ENCODE results near the gene INHBC. TPM values are rescaled to one million over a fixed set of nuclear protein-coding genes. Genes with fewer than 3 reads are reported as not detected.
"Not testable (repeated sequence)": the region's sequence is repeated elsewhere in the genome, so short reads cannot be mapped to it uniquely, and the experiment has no call there.

The INHBC gene
- total RNA-seq, 1 donor from 2014 or later: not detected

DNA sequence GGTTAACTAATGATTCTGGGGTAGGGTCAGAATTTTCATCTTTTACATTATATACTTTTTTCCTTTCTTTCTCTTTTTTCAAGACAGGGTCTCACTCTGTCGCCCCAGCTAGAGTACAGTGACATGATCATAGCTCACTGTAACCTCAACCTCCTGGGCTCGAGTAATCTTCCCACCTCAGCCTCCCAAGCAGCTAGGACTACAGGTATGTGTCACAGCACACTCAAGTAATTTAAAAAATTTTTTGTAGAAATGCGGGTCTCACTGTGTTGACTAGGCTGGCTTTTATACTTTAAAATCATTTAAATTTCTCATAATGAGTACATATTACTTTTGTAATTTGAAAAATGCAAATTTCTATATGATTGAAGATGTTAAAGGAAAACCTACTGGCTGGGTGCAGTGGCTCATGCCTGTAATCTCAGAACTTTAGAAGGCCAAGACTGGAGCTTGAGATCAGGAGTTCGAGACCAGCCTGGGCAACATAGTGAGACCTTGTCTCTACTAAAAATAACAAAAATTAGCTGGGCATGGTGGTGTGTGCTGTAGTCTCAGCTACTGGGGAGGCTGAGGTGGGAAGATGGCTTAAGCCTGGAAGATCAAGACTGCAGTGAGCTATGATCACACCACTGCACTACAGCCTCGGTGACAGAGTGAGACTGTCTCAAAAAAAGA is 29.5 kb upstream of the INHBC start:
- Mint-ChIP-seq H3K4me3 (ENCODE audit: unreplicated experiment) (no peak overlapping the region), H3K36me3 (ENCODE audit: low read depth, unreplicated experiment) (no peaks in the 10 kb centered on the region), H3K4me1 (ENCODE audit: unreplicated experiment) (no peaks in the 10 kb centered on the region), H3K9me3 (ENCODE audit: unreplicated experiment) (no peaks in the 10 kb centered on the region), H3K27ac (ENCODE audit: unreplicated experiment) (no peak overlapping the region), H3K27me3 (ENCODE audit: unreplicated experiment) (peaks cover under 1% of the 10 kb centered on the region)
- TF ChIP-seq, protein P1, sequence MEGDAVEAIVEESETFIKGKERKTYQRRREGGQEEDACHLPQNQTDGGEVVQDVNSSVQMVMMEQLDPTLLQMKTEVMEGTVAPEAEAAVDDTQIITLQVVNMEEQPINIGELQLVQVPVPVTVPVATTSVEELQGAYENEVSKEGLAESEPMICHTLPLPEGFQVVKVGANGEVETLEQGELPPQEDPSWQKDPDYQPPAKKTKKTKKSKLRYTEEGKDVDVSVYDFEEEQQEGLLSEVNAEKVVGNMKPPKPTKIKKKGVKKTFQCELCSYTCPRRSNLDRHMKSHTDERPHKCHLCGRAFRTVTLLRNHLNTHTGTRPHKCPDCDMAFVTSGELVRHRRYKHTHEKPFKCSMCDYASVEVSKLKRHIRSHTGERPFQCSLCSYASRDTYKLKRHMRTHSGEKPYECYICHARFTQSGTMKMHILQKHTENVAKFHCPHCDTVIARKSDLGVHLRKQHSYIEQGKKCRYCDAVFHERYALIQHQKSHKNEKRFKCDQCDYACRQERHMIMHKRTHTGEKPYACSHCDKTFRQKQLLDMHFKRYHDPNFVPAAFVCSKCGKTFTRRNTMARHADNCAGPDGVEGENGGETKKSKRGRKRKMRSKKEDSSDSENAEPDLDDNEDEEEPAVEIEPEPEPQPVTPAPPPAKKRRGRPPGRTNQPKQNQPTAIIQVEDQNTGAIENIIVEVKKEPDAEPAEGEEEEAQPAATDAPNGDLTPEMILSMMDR (IDR thresholded peaks at IDR 0.05; ENCODE audit: unreplicated experiment): no peak
- DNase-seq (ENCODE audit: low spot score): no peak

DNA sequence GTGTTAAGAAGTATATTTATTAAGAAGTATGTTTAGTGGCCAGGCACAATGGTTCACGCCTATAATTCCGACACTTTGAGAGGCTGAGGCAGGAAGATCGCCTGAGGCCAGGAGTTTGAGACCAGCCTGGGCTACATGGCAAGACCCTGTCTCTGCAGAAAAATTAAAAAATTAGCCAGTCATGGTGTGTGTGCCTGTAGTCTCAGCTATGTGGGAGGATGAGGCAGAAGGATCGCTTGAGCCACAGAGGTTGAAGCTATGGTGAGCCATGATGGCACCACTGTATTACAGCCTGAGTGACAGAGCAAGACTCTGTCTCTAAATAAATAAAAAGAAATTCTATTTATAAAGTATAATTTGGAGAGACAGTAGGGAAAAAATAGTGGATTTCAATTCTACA is 24.1 kb upstream of the INHBC start:
- H3K27ac Mint-ChIP-seq (ENCODE audit: unreplicated experiment): no peak overlapping the region
- DNase-seq (ENCODE audit: low spot score): no peak
- no peaks in the 10 kb centered on the region for H3K27me3 Mint-ChIP-seq (ENCODE audit: unreplicated experiment)
- no peaks in the 10 kb centered on the region for H3K36me3 Mint-ChIP-seq (ENCODE audit: low read depth, unreplicated experiment)
- TF ChIP-seq, protein P1 (IDR thresholded peaks at IDR 0.05; ENCODE audit: unreplicated experiment): no peak
- H3K4me1 Mint-ChIP-seq (ENCODE audit: unreplicated experiment): no peaks in the 10 kb centered on the region
- no peak overlapping the region for H3K4me3 Mint-ChIP-seq (ENCODE audit: unreplicated experiment)
- H3K9me3 Mint-ChIP-seq (ENCODE audit: unreplicated experiment): no peaks in the 10 kb centered on the region

DNA sequence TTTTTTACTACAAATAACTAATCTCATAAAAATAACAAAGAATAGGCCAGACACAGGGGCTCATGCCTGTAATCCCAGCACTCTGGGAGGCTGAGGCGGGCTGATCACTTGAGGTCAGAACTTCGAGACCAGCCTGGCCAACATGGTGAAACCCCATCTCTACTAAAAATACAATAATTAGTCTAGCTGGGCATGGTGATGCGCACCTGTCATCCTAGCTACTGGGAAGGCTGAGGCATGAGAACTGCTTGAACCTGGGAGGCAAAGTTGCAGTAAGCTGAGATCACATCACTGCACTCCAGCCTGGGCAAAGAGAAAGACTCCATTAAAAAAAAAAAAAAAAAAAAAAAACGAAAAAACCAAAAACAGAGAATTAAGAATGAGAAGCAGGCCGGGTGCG is 20.4 kb upstream of the INHBC start:
- H3K36me3 Mint-ChIP-seq (ENCODE audit: low read depth, unreplicated experiment); H3K4me1 Mint-ChIP-seq (ENCODE audit: unreplicated experiment); H3K4me3 Mint-ChIP-seq (ENCODE audit: unreplicated experiment); H3K27ac Mint-ChIP-seq (ENCODE audit: unreplicated experiment); DNase-seq (ENCODE audit: low spot score); H3K9me3 Mint-ChIP-seq (ENCODE audit: unreplicated experiment); H3K27me3 Mint-ChIP-seq (ENCODE audit: unreplicated experiment): not testable (repeated sequence)

DNA sequence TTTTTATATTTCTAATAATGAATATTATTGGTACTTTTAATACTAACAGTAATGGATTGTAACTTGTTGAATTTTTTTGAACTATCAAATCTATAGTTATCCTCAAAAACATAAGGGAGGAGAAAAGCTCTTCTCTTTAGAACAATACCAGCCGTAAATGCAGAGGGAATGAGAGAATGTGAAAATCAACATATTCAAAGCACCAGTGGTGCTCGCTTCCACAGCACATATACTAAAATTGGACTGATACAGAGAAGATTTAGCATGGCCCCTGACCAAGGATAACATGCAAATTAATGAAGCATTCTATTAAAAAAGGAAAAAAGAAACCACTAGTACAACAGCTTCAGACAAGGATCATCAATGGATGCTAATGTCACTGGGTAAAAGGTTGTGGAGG is 19.5 kb upstream of the INHBC start:
- H3K4me1 Mint-ChIP-seq (ENCODE audit: unreplicated experiment): no peaks in the 10 kb centered on the region
- peaks cover 2% of the 10 kb centered on the region for H3K27me3 Mint-ChIP-seq (ENCODE audit: unreplicated experiment)
- no peak for DNase-seq (ENCODE audit: low spot score)
- TF ChIP-seq, protein P1 (IDR thresholded peaks at IDR 0.05; ENCODE audit: unreplicated experiment): no peak
- no peaks in the 10 kb centered on the region for H3K9me3 Mint-ChIP-seq (ENCODE audit: unreplicated experiment)
- no peak overlapping the region for H3K27ac Mint-ChIP-seq (ENCODE audit: unreplicated experiment)
- H3K4me3 Mint-ChIP-seq (ENCODE audit: unreplicated experiment): no peak overlapping the region
- H3K36me3 Mint-ChIP-seq (ENCODE audit: low read depth, unreplicated experiment): no peaks in the 10 kb centered on the region

DNA sequence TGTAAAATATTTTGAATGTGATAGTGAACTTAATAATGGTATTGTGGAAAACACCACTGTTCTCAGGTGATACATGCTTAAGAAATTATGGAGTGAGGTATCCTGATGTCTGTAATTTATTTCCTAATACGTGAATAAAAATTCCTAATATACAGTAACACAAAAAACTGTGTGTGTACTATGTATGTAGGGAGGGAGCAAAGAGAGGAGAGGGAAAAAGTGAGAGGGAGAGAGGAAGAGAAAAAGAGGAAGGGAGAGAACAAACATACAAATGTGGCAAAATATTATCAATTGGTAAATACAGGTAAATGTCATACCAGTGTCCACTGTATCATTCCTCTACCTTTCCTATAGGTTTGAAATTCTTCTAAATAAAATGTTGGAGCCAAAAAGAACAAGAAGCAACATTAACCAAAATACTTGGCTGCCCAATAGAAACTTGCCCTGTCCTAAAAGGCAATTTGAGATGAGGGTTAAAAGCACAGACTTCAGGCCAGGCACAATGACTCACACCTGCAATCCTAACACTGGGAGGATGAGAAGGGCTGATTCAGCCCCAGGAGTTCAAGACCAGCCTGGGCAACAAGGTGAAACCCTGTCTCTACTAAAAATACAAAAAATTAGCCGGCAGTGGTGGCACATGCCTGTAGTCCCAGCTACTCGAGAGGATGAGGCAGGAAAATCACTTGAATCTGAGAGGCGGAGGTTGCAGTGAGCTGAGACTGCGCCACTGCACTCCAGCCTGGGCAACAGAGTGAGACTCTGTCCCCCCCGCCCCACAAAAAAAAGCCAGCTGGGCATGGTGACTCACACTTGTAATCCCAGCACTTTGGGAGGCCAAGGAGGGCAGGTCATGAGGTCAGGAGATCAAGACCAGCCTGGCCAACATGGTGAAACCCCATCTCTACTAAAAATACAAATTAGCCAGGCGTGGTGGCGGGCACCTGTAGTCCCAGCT is 18.3 kb upstream of the INHBC start:
- peaks cover 2% of the 10 kb centered on the region for H3K27me3 Mint-ChIP-seq (ENCODE audit: unreplicated experiment)
- no peaks in the 10 kb centered on the region for H3K36me3 Mint-ChIP-seq (ENCODE audit: low read depth, unreplicated experiment)
- no peaks in the 10 kb centered on the region for H3K4me1 Mint-ChIP-seq (ENCODE audit: unreplicated experiment)
- TF ChIP-seq, protein P1 (IDR thresholded peaks at IDR 0.05; ENCODE audit: unreplicated experiment): no peak
- H3K27ac Mint-ChIP-seq (ENCODE audit: unreplicated experiment): no peak overlapping the region
- H3K9me3 Mint-ChIP-seq (ENCODE audit: unreplicated experiment): no peaks in the 10 kb centered on the region
- no peak overlapping the region for H3K4me3 Mint-ChIP-seq (ENCODE audit: unreplicated experiment)
- no peak for DNase-seq (ENCODE audit: low spot score)

All from endothelial cell (in vitro differentiated cells).